Neutrophil (primary cell): Measurements from ENCODE around the gene ITPK1.
A peak's percentile ranks its signal among the peaks of the same experiment; 100 is the strongest.

Source experiments
- H3K27ac ChIP-seq: fragments of 200-600 bp; sonication (generic); 2 replicates; pipeline ENCODE4 v1.5.1; 2016; ENCODE audit warnings: mild to moderate bottlenecking, moderate library complexity
- H3K27me3 ChIP-seq: fragments of 200-600 bp; sonication (generic); 2 replicates; pipeline ENCODE4 v1.6.0; 2016; ENCODE audit warnings: mild to moderate bottlenecking
- H3K36me3 ChIP-seq: fragments of 200-600 bp; sonication (generic); 2 replicates; pipeline ENCODE4 v1.5.1; 2017
- H3K4me1 ChIP-seq, 2 experiments: fragments of 200-600 bp in 1 of 2; sonication (generic) in 1 of 2; 1 replicate in 1 of 2; 2 replicates in 1 of 2; pipeline versions ENCODE4 v1.5.1 to v1.6.1; 2013 to 2016; ENCODE audit warnings: low read depth in 1 of 2, low read length in 1 of 2, mild to moderate bottlenecking in 1 of 2, moderate library complexity in 1 of 2; ENCODE audit not compliant: control insufficient read depth in 1 of 2, insufficient read depth in 1 of 2
- H3K4me3 ChIP-seq, 2 experiments: fragments of 200-600 bp in 1 of 2; sonication (generic) in 1 of 2; 1 replicate in 1 of 2; 2 replicates in 1 of 2; pipeline ENCODE4 v1.5.1; 2013 to 2016; ENCODE audit warnings: low read depth in 1 of 2, low read length in 1 of 2, mild to moderate bottlenecking in 1 of 2, moderate library complexity in 1 of 2
- H3K9me3 ChIP-seq: fragments of 200-600 bp; sonication (generic); 2 replicates; pipeline ENCODE4 v1.5.1; 2016
- TF ChIP-seq, protein P1 (sequence below): fragments of 200-600 bp; sonication (generic); IDR thresholded peaks from 2 replicates; pipeline ENCODE4 v1.5.1; 2016; ENCODE audit warnings: antibody characterized with exemption

The ITPK1 gene

GRCh38 chr14:93156693-93157369, 41.1 kb upstream of the ITPK1 start:
- TF ChIP-seq, protein P1, sequence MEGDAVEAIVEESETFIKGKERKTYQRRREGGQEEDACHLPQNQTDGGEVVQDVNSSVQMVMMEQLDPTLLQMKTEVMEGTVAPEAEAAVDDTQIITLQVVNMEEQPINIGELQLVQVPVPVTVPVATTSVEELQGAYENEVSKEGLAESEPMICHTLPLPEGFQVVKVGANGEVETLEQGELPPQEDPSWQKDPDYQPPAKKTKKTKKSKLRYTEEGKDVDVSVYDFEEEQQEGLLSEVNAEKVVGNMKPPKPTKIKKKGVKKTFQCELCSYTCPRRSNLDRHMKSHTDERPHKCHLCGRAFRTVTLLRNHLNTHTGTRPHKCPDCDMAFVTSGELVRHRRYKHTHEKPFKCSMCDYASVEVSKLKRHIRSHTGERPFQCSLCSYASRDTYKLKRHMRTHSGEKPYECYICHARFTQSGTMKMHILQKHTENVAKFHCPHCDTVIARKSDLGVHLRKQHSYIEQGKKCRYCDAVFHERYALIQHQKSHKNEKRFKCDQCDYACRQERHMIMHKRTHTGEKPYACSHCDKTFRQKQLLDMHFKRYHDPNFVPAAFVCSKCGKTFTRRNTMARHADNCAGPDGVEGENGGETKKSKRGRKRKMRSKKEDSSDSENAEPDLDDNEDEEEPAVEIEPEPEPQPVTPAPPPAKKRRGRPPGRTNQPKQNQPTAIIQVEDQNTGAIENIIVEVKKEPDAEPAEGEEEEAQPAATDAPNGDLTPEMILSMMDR: no peak

DNA sequence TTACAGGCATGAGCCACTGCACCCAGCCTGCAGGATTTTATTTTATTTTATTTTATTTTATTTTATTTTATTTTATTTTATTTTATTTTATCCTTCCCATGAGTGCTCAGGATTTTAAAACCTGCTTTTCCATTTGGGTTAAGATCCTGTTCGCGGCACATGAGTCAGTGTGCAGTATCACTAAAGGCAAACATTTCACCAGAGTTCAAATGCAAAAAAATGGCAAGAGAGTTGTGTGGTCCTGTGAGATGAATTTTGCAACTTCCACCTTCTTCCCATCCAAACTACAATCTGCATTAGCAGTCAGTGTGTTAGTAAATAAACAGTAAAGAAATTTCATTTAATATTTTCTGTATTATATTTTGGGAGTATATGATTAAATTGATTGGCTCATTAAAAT, 39.9 kb upstream of the ITPK1 start:
- H3K27me3 ChIP-seq: no peaks in the 10 kb centered on the region
- TF ChIP-seq, protein P1: no peak
- no peak overlapping the region for H3K27ac ChIP-seq
- peaks cover 12 to 13% of the 10 kb centered on the region in 2 experiments for H3K4me1 ChIP-seq
- no peak overlapping the region for H3K4me3 ChIP-seq
- no peaks in the 10 kb centered on the region for H3K36me3 ChIP-seq
- H3K9me3 ChIP-seq: no peaks in the 10 kb centered on the region

More at GRCh38 chr14:93156693-93157369, 41.1 kb upstream of the ITPK1 start:
- no peaks in the 10 kb centered on the region for H3K36me3 ChIP-seq
- no peaks in the 10 kb centered on the region for H3K27me3 ChIP-seq
- peaks cover 0 to 1% of the 10 kb centered on the region in 2 experiments for H3K4me1 ChIP-seq
- H3K27ac ChIP-seq: no peak overlapping the region
- no peaks in the 10 kb centered on the region for H3K9me3 ChIP-seq
- no peak overlapping the region for H3K4me3 ChIP-seq

- no peaks in the 10 kb centered on the region for H3K9me3 ChIP-seq
- no peaks in the 10 kb centered on the region for H3K36me3 ChIP-seq
- no peaks in the 10 kb centered on the region for H3K27me3 ChIP-seq
- H3K4me1 ChIP-seq: peaks cover 17 to 20% of the 10 kb centered on the region in 2 experiments
- no peak overlapping the region for H3K4me3 ChIP-seq
- H3K27ac ChIP-seq: no peak overlapping the region
- TF ChIP-seq, protein P1: no peak
These were observed 37.4 kb upstream of the ITPK1 start for GRCh38 chr14:93153121-93153520.

DNA sequence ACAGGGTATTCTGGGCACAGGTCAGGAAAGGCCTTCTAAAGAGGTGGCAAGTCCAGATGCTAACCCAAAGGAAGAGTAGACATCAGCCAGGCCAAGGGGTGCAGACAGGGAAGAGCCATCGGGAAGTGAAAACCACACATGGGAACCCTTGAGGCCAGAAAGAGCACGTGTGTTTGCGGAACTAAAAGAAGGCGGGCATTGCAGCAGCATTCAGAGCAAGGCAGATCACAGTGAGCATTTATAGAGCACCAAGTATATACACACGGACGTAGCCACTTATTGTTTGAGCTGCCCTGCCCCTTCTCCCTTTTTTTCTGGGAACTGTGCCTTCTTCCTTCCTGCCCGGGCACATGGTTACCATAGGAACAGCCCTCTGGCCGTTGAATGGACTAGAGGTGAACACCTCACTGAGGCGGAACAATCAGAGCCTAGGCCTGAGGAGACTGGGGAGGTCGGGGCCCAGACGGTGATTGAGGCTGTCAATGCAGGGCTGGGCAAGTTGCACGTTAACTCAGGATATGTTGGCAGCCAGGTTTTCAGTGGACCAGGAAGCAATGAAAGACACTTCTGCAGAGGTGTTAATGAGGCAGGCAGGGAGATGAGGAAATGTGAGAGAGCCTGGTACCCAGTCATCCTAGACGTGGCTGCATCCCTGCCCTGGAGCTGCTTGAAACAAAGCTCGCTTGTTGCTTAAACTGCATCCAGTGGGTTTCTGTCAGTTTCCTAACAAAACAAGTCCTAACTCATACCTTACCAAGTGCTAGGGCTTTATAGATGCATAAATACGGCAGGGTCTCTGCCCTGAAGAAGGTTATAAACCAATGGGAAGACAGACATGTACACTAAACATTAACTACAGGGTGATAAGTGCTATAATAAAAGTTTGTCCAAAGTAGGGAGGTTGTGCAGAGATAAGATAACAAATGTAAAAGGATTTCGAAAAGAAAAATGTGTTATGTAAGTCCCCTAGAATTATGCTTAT, 34.8 kb upstream of the ITPK1 start:
- H3K27me3 ChIP-seq: no peaks in the 10 kb centered on the region
- peaks cover 17 to 20% of the 10 kb centered on the region in 2 experiments for H3K4me1 ChIP-seq
- peak overlapping the region; percentile 41 for H3K27ac ChIP-seq
- TF ChIP-seq, protein P1: no peak
- peak overlapping the region in 1 of 2 experiments; percentile 14 for H3K4me3 ChIP-seq
- H3K9me3 ChIP-seq: no peaks in the 10 kb centered on the region
- no peaks in the 10 kb centered on the region for H3K36me3 ChIP-seq

GRCh38 chr14:93148979-93149378, 33.3 kb upstream of the ITPK1 start:
- Histone ChIP-seq H3K36me3 (no peaks in the 10 kb centered on the region), H3K4me1 (peaks cover 17 to 20% of the 10 kb centered on the region in 2 experiments), H3K9me3 (no peaks in the 10 kb centered on the region), H3K27me3 (no peaks in the 10 kb centered on the region), H3K4me3 (no peak overlapping the region), H3K27ac (no peak overlapping the region)
- TF ChIP-seq, protein P1: no peak
